Endothelial cell of umbilical vein (primary cell): ENCODE measurements around the gene GRK1. TPM values are rescaled to one million over a fixed set of nuclear protein-coding genes. Genes with fewer than 3 reads are reported as not detected.

ENCODE experiments used
- BruUV-seq: library from RNA; stranded (reverse); fragments of 400-500 nt; replicated peaks from 2 replicates; lab custom pipeline; 2021; lab: Mats Ljungman, UMichigan
- CTCF ChIA-PET: fragments of 300-600, 350-600 bp; sonication (Branson Sonifier 250); formaldehyde crosslinking; loops from one replicate; lab custom pipeline; 2021; ENCODE audit warnings: antibody characterized with exemption, inconsistent platforms; lab: Charles Lee
- POLR2A ChIA-PET: fragments of 300-600, 350-600 bp; sonication (Branson Sonifier 250); formaldehyde crosslinking; loops from one replicate; lab custom pipeline; 2021; ENCODE audit warnings: antibody characterized with exemption, inconsistent platforms; lab: Charles Lee
- DNase-seq: peaks from one replicate; pipeline ENCODE4 v3.0.0-alpha.2; 2011; ENCODE audit warnings: low read depth, low spot score
- FAIRE-seq: peaks from 2 replicates; lab custom pipeline; 2011; peaks lifted over from hg19 to GRCh38; lab: Jason Lieb, UNC
- H2AFZ ChIP-seq: 2 replicates; pipeline ENCODE4 v1.6.0; 2012; ENCODE audit warnings: low read depth, low read length, control low read depth, inconsistent platforms
- H3K27ac ChIP-seq: 2 replicates; pipeline ENCODE4 v1.5.1; 2011; ENCODE audit warnings: low read depth, mild to moderate bottlenecking, control low read depth, low read length, moderate library complexity; ENCODE audit not compliant: insufficient read depth
- H3K27me3 ChIP-seq, 2 experiments: 2 replicates each; pipeline versions ENCODE4 v1.6.0 to v1.6.1; 2011; ENCODE audit warnings: low read length in 2 of 2, mixed read lengths in 1 of 2; ENCODE audit not compliant: control insufficient read depth in 2 of 2, insufficient read depth in 2 of 2
- H3K36me3 ChIP-seq, 2 experiments: 2 replicates in 1 of 2; 3 replicates in 1 of 2; pipeline ENCODE4 v1.5.1; 2011; ENCODE audit warnings: low read length in 2 of 2, mild to moderate bottlenecking in 1 of 2, moderate library complexity in 1 of 2; ENCODE audit not compliant: control insufficient read depth in 2 of 2, insufficient read depth in 2 of 2; ENCODE audit errors: extremely low read depth in 1 of 2
- H3K4me1 ChIP-seq: 3 replicates; pipeline ENCODE4 v1.5.1; 2011; ENCODE audit warnings: mild to moderate bottlenecking, low read length; ENCODE audit not compliant: control insufficient read depth, insufficient read depth; ENCODE audit errors: extremely low read depth
- H3K4me2 ChIP-seq: 2 replicates; pipeline ENCODE4 v1.6.1; 2011; ENCODE audit warnings: low read length, control low read depth, mixed read lengths; ENCODE audit not compliant: insufficient read depth
- H3K4me3 ChIP-seq, 3 experiments: fragments of 200-600 bp in 1 of 3; sonication (generic), shearing (Covaris generic) in 1 of 3; replicated peaks in 1 of 3; 2 replicates each; pipeline ENCODE4 v1.5.1; 2011 to 2016; ENCODE audit warnings: control low read depth in 3 of 3, low read length in 3 of 3, mild to moderate bottlenecking in 2 of 3, inconsistent platforms in 1 of 3, low read depth in 1 of 3, moderate library complexity in 1 of 3; ENCODE audit not compliant: insufficient read depth in 1 of 3
- H3K79me2 ChIP-seq: 2 replicates; pipeline ENCODE4 v1.6.0; 2012; ENCODE audit warnings: low read length, inconsistent platforms; ENCODE audit not compliant: control insufficient read depth, insufficient read depth
- H3K9ac ChIP-seq: replicated peaks from 2 replicates; pipeline ENCODE3; 2011; ENCODE audit warnings: low read length, control low read depth; ENCODE audit not compliant: insufficient read depth; ENCODE audit errors: extremely low read depth
- H3K9me1 ChIP-seq: replicated peaks from 3 replicates; pipeline ENCODE4 v1.6.0; 2011; ENCODE audit warnings: mild to moderate bottlenecking, low read length; ENCODE audit not compliant: control insufficient read depth, insufficient read depth; ENCODE audit errors: extremely low read depth
- H3K9me3 ChIP-seq: replicated peaks from 2 replicates; pipeline ENCODE4 v1.5.1; 2012; ENCODE audit warnings: low read length, inconsistent platforms; ENCODE audit not compliant: control insufficient read depth, insufficient read depth
- H4K20me1 ChIP-seq: replicated peaks from 2 replicates; pipeline ENCODE3; 2011; ENCODE audit warnings: mild to moderate bottlenecking, low read length; ENCODE audit not compliant: control insufficient read depth, insufficient read depth; ENCODE audit errors: extremely low read depth
- EZH2 ChIP-seq: IDR thresholded peaks from 2 replicates; pipeline ENCODE4 v1.6.1; 2012; ENCODE audit warnings: borderline replicate concordance, low read depth, mild to moderate bottlenecking, moderate library complexity, low read length, inconsistent platforms; ENCODE audit not compliant: severe bottlenecking
- FOS ChIP-seq: IDR thresholded peaks from 2 replicates; pipeline ENCODE4 v1.6.1; 2011; ENCODE audit warnings: mild to moderate bottlenecking, low read length, moderate library complexity, borderline replicate concordance; ENCODE audit not compliant: insufficient read depth
- GATA2 ChIP-seq: IDR thresholded peaks from 2 replicates; pipeline ENCODE4 v1.7.0; 2011; ENCODE audit warnings: low read depth, mild to moderate bottlenecking, moderate library complexity, mixed read lengths, low read length; ENCODE audit not compliant: insufficient read length, insufficient read depth
- JUN ChIP-seq: IDR thresholded peaks from 2 replicates; pipeline ENCODE4 v1.6.1; 2011; ENCODE audit warnings: borderline replicate concordance, low read depth; ENCODE audit not compliant: insufficient read length, insufficient read depth
- MAX ChIP-seq: IDR thresholded peaks from 2 replicates; pipeline ENCODE4 v1.6.1; 2011; ENCODE audit not compliant: insufficient read depth, insufficient read length
- MYC ChIP-seq: IDR thresholded peaks from one replicate; pipeline ENCODE4 v1.6.1; 2011; ENCODE audit warnings: mild to moderate bottlenecking, low read depth, low read length
- POLR2A ChIP-seq: IDR thresholded peaks from 2 replicates; pipeline ENCODE4 v1.6.1; 2012; ENCODE audit warnings: low read depth, mild to moderate bottlenecking, control low read depth, low read length
- POLR2AphosphoS5 ChIP-seq: IDR thresholded peaks from 2 replicates; pipeline ENCODE4 v1.6.1; 2012; ENCODE audit warnings: low read depth, mild to moderate bottlenecking, control low read depth, low read length, moderate library complexity; ENCODE audit not compliant: insufficient read depth
- dilution Hi-C: fragments of 300-500 bp; cut with MboI; formaldehyde crosslinking; loops from one replicate; pipeline ENCODE4 v1.15.0; 2019; ENCODE audit warnings: low sequenced_read_pairs; ENCODE audit not compliant: extremely low pct_ligation_motif_present
- intact Hi-C: fragments of 100-400 bp; cut with micrococcal nuclease; formaldehyde crosslinking; loops from one replicate; pipeline ENCODE4 v1.10.0; 2022
- polyA plus RNA-seq, 4 experiments: library from polyadenylated mRNA; depleted of rRNA in 3 of 4; stranded (reverse) in 3 of 4; unstranded in 1 of 4; fragments of >200 nt; gene quantifications; 2 replicates each; pipeline versions ENCODE4 v1.2.1 to v1.2.3, GENCODE V29; 2011 to 2012; ENCODE audit warnings: missing spikeins in 1 of 4
- total RNA-seq: library from RNA; stranded (reverse); gene quantifications from 2 replicates; pipeline ENCODE4 v1.2.3, GENCODE V29; 2021
- TF ChIP-seq, protein P1 (sequence below), 2 donors: IDR thresholded peaks; 1 replicate in 1 of 2; 2 replicates in 1 of 2; pipeline ENCODE4 v1.5.1; 2011; ENCODE audit warnings: low read length in 2 of 2, mild to moderate bottlenecking in 2 of 2, moderate library complexity in 2 of 2, control low read depth in 1 of 2, inconsistent platforms in 1 of 2, low read depth in 1 of 2; ENCODE audit not compliant: insufficient read depth in 1 of 2; ENCODE audit errors: extremely low read depth in 1 of 2

GRK1 gene
- total and polyA plus RNA-seq, 2 donors (not counting 3 experiments of a cell fraction or from before 2014, with no cell fraction given) = not detected

DNA sequence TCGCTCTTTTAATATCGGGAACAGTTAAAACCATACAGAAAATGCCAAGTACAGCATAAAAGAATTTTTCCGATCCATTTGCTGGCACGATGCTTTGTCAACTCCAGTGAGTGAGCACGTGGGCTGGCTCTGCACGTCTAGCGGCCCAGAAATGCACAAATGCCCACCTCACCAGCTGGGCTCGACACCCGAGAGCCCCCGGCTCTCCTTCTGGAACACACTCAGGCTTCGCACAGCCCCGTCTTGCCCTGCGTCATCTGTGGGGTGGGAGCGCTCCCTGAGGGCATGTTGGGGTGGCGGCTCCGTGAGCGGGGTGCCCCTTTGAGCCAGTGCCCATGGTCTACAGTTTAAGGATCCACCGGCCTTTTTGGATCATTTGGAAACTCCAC, 33.5 kb upstream of the GRK1 start:
- DNase-seq (no peak), FAIRE-seq (no peak)
- Histone ChIP-seq H3K79me2 (peaks cover 24% of the 10 kb centered on the region), H3K9me3 (no peaks in the 10 kb centered on the region), H3K4me3 (no peak overlapping the region), H2AFZ (no peak overlapping the region), H3K27ac (no peak overlapping the region), H3K4me2 (no peak overlapping the region), H3K4me1 (no peaks in the 10 kb centered on the region), H3K9me1 (no peaks in the 10 kb centered on the region), H3K27me3 (no peaks in the 10 kb centered on the region), H3K9ac (no peak overlapping the region), H3K36me3 (peaks cover 12 to 50% of the 10 kb centered on the region in 2 experiments), H4K20me1 (no peaks in the 10 kb centered on the region)
- CTCF ChIA-PET = no interaction called here
- dilution Hi-C loops = no loop called here
- no TSS peak for BruUV-seq
- no peak for TF ChIP-seq FOS
- no peak for TF ChIP-seq POLR2A
- TF ChIP-seq EZH2 = no peak
- TF ChIP-seq GATA2 = no peak
- TF ChIP-seq, protein P1, sequence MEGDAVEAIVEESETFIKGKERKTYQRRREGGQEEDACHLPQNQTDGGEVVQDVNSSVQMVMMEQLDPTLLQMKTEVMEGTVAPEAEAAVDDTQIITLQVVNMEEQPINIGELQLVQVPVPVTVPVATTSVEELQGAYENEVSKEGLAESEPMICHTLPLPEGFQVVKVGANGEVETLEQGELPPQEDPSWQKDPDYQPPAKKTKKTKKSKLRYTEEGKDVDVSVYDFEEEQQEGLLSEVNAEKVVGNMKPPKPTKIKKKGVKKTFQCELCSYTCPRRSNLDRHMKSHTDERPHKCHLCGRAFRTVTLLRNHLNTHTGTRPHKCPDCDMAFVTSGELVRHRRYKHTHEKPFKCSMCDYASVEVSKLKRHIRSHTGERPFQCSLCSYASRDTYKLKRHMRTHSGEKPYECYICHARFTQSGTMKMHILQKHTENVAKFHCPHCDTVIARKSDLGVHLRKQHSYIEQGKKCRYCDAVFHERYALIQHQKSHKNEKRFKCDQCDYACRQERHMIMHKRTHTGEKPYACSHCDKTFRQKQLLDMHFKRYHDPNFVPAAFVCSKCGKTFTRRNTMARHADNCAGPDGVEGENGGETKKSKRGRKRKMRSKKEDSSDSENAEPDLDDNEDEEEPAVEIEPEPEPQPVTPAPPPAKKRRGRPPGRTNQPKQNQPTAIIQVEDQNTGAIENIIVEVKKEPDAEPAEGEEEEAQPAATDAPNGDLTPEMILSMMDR (IDR thresholded peaks at IDR 0.05; ENCODE audit: extremely low read depth in 1 of 2, insufficient read depth in 1 of 2, low read depth in 1 of 2, low read length in 2 of 2) = no peak
- no peak for TF ChIP-seq MYC
- no peak for TF ChIP-seq MAX
- TF ChIP-seq JUN = no peak
- no peak for TF ChIP-seq POLR2AphosphoS5
- POLR2A ChIA-PET = no interaction called here
- intact Hi-C loops = no loop called here
